Loucy (cell line): Measurements from ENCODE around the gene C12orf43.

Experiments
- EZH2phosphoT487 ChIP-seq: fragments of 200-600 bp; IDR thresholded peaks from 2 replicates; pipeline ENCODE4 v1.6.1; 2018; ENCODE audit warnings: antibody characterized with exemption, mild to moderate bottlenecking, moderate library complexity, borderline replicate concordance
- TF ChIP-seq, protein P1 (sequence below): fragments of 200-600 bp; sonication (generic); conservative IDR thresholded peaks from 2 replicates; pipeline ENCODE4 v1.5.1; 2014; ENCODE audit warnings: mild to moderate bottlenecking, antibody characterized with exemption, low read length

DNA sequence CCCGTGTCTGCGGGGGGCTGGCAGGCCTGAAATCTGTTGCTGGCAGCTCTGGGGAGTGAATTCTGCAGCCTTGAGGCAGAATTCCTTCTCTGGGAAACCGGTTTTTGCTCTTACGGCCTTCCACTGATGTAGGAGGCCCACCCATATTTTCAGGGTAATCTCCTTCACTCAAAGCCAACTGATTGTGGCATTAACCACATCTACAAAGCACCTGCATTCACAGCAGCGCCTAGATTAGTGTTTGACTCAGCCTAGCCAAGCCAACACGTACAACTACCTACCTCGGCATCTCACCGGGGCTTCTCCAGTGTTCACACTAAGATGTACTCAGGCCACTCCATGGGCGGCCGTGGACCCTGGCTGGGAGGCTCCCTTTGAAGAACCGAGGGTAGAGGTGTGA is 15.8 kb downstream of the C12orf43 start:
- TF ChIP-seq, protein P1, sequence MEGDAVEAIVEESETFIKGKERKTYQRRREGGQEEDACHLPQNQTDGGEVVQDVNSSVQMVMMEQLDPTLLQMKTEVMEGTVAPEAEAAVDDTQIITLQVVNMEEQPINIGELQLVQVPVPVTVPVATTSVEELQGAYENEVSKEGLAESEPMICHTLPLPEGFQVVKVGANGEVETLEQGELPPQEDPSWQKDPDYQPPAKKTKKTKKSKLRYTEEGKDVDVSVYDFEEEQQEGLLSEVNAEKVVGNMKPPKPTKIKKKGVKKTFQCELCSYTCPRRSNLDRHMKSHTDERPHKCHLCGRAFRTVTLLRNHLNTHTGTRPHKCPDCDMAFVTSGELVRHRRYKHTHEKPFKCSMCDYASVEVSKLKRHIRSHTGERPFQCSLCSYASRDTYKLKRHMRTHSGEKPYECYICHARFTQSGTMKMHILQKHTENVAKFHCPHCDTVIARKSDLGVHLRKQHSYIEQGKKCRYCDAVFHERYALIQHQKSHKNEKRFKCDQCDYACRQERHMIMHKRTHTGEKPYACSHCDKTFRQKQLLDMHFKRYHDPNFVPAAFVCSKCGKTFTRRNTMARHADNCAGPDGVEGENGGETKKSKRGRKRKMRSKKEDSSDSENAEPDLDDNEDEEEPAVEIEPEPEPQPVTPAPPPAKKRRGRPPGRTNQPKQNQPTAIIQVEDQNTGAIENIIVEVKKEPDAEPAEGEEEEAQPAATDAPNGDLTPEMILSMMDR = no peak
- TF ChIP-seq EZH2phosphoT487 = no peak
